ENCODE results near the gene AGFG2.
"Not testable (repeated sequence)": the region's sequence is repeated elsewhere in the genome, so short reads cannot be mapped to it uniquely, and the experiment has no call there.

The AGFG2 gene

GRCh38 chr7:100520138-100520537 lies 18.9 kb upstream of the AGFG2 start:
- no peak for DNase-seq (ENCODE audit: low spot score)

GRCh38 chr7:100521076-100521475 lies 17.9 kb upstream of the AGFG2 start:
- no peak for DNase-seq (ENCODE audit: low spot score)

DNA sequence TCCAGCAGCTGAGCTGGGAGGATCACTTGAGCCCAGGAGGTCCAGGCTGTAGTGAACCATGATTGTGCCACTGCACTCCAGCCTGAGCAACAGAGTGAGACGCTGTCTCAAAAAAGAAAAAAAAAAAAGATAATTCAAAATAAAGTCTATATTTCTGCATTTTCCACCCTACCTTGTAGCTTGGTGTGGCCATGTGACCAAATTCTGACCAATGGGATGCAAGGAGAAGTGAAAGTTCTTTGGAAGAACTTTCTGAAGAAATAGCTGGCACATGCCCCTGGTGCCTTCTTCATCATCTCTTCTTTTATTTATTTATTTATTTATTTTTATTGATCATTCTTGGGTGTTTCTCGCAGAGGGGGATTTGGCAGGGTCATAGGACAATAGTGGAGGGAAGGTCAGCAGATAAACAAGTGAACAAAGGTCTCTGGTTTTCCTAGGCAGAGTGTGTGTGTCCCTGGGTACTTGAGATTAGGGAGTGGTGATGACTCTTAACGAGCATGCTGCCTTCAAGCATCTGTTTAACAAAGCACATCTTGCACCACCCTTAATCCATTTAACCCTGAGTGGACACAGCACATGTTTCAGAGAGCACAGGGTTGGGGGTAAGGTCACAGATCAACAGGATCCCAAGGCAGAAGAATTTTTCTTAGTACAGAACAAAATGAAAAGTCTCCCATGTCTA lies 17.0 kb upstream of the AGFG2 start:
- not testable (repeated sequence) for DNase-seq (ENCODE audit: low spot score)

- not testable (repeated sequence) for DNase-seq (ENCODE audit: low spot score)
These were observed 15.8 kb upstream of the AGFG2 start for GRCh38 chr7:100523192-100523591.

DNA sequence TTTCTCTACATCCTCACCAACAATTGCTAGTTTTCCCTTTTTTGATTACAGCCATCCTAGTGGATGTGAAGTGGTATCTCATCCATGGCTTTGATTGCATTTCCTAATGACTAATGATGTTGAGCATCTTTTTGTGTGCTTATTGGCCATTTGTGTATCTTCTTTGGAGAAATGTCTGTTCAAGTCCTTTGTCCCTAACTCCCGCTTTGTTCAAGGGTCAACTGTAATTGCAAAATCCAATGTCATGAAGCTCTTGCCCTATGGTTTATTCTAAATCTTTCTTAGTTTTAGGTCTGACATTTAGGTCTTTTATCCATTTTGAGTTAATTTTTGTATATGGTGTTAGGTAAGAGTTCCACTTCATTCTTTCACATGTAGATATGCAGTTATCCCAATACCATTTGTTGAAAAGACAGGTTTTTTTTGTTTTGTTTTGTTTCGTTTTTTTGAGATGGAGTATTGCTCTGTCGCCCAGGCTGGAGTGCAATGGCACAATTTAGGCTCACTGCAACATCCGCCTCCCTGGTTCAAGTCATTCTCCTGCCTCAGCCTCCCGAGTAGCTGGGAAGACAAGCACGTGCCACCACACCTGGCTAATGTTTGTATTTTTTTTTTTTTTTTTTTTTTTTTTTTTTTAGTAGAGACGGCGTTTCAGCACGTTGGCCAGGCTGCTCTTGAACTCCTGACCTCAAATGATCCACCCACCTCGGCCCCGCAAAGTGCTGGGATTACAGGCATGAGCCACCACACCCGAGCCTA lies 10.7 kb upstream of the AGFG2 start:
- DNase-seq (ENCODE audit: low spot score), result not testable (repeated sequence)

DNA sequence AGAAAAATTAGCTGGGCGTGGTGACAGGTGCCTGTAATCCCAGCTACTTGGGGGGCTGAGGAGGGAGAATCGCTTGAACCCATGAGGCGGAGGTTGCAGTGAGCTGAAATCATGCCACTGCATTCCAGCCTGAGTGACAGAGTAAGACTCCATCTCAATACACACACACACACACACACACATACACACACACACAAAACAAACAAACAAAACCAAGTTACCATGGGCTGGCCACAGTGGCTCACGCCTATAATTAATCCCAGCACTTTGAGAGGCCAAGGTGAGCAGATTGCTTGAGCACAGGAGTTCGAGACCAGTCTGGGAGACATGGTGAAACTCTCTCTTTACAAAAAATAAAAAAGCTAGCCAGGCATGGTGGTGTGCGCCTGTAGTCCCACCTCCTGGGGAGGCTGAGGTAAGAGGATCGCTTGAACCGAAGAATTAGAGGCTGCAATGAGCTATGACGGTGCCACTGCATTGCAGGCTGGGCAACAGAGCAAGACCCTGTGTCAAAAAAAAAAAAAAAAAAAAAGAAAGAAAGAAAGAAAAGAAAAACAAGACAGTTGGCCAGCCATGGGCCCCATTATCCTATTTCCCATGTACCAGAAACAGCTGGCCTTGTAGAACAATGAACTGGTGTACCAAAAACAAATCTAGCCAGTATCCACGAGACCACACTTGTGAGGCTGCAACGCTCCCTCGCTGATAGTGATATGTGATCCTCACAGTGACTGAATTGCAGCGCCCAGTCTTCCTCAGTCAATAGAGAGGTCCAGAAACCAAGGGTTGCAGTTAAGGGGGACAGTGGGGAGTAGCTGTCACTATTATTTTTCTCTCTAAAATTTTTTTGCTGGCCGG lies 6.6 kb upstream of the AGFG2 start:
- no peak for DNase-seq (ENCODE audit: low spot score)

GRCh38 chr7:100535982-100536381 lies 3.0 kb upstream of the AGFG2 start:
- not testable (repeated sequence) for DNase-seq (ENCODE audit: low spot score)

- not testable (repeated sequence) for DNase-seq (ENCODE audit: low spot score)
These were observed 2.3 kb upstream of the AGFG2 start for GRCh38 chr7:100536695-100537094.

DNA sequence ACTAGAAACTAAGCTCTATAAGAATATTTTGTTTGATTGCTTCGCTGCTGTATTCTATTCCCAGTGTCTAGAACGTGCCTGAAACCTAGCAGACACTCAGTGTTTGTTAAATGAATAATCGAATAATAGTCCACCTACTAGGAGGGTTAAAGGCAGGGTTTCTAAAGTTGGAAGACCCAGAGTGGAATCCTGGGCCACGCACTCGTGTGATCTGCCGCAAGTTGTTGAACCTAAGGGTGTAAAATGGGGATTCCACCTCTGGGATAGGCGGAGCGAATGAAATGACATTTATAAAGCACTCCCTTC lies 702 bp upstream of the AGFG2 start:
- DNase-seq (ENCODE audit: low spot score), result no peak

- no peak for DNase-seq (ENCODE audit: low spot score)
These were observed 518 bp downstream of the AGFG2 start for GRCh38 chr7:100539436-100540006.

GRCh38 chr7:100540073-100540723 lies 1.2 kb downstream of the AGFG2 start:
- no peak for DNase-seq (ENCODE audit: low spot score)

- not testable (repeated sequence) for DNase-seq (ENCODE audit: low spot score)
These were observed 2.3 kb downstream of the AGFG2 start for GRCh38 chr7:100541309-100541708.

DNA sequence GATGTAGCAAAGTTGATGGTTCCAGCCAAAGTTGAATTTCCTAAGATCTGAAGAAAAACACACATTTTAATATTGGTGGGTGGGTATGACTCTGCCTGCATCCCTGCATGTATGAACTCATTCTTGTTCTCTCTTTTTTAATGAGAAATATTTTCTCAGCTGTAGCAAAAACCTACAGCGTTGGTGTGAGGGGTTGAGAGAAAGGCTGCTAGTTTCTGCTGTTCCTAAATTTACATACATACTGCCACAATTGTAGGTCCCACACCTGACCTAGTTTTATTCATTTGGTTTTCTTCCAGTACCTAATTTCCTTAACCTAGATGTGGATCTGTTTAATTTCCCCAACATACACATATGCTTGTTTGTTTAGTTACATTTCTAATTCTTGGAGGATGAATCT lies 4.6 kb downstream of the AGFG2 start:
- peak; percentile 65 for DNase-seq (ENCODE audit: low spot score)

DNA sequence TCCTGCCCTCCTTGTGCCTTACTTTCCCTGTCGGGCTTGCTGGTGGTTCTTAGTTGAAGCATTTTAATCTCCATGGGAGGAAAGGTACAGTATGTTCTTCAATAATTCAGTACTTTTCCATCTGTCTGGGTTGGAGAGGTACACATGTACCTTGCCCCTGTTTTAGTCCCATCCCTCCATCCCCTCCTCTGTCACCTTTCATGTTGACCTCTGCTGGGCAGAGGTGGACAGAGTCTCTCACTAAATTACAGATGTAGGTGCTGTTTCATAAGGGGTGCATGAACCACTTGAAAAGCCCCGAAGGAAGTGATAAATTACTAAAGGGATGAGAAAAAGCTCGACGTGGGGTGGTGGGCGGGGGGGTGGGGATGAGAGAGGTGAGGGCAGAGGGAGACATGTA lies 5.4 kb downstream of the AGFG2 start:
- no peak for DNase-seq (ENCODE audit: low spot score)

GRCh38 chr7:100544967-100545359 lies 6.0 kb downstream of the AGFG2 start:
- peak; percentile 74 for DNase-seq (ENCODE audit: low spot score)

DNA sequence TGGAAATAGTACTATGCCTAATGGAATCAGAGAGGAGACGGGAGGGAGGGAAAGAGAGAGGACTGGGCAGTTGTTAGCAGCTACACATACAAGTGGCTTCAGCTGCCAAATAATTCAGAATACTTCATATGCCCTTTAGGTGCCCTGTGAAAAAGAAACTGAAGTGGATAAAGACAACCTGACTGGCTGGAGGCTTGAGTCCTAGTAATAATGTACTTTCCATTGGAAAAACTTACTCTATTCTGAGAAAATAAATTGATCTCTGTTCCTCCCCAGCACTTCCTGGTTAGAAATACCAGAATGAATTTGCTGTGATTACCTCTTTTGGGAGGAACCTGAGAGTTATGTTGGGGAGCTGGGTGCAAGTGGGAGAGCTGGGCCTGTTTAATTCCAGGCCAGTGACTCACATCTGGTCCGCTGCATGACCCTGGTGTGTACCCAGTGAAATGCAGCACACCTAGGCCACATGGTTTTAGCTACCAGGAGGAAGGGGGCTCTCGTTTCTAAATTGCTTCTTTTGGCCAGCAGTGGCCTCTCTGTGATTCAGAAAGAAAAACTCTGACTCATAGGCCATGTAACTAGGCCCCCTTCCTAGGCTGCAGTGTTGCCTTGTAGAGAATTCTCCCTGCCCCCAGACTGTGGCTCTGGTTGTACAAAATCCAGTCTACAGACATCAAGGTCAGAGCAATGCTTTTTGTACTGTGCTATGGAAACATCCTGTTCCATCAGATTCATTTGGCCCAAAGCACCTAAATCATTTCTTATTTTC lies 6.5 kb downstream of the AGFG2 start:
- DNase-seq (ENCODE audit: low spot score), result peak; percentile 81

GRCh38 chr7:100546129-100546925 lies 7.3 kb downstream of the AGFG2 start:
- DNase-seq (ENCODE audit: low spot score), result no peak

DNA sequence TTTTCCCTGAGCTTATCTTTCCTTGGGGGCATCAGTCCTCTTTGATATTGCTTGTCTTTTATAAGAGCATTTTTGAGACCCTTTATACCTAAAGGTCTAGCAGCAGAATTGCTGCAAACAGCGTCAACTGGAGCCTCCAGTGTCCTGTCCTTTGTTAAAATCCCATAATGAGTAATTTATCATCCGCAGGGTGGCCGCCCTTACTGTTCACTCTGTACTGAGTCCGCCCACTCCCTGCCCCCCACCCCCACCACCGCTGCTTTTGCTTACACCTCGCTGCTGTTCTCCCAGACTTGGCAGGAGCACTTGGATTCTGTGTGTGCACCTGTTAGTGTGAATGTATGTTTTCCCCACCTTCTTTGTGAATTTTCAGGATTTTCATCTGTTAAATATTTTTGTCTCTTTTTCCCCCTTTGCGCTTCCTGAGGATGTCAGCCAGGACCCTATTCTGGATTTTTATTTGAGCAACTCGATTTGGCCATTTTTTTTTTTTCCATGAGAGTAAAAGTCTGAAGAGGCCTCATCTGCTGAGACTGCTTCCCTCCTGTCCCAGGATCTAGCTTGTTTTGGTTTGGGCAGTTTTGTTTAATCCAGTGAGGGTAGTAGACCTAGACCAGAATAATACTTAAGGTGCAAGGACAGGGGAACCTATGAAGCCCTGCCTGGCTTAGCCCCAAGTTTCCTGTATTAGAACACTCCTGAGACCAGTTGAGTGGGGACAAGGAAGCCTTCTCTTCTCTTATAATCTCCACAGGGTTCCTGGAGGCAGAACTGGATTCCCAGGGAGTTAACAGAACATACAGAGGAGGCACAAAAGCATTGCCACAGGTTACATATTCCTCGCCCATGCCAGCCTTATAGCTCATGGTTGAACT lies 8.2 kb downstream of the AGFG2 start:
- no peak for DNase-seq (ENCODE audit: low spot score)

DNA sequence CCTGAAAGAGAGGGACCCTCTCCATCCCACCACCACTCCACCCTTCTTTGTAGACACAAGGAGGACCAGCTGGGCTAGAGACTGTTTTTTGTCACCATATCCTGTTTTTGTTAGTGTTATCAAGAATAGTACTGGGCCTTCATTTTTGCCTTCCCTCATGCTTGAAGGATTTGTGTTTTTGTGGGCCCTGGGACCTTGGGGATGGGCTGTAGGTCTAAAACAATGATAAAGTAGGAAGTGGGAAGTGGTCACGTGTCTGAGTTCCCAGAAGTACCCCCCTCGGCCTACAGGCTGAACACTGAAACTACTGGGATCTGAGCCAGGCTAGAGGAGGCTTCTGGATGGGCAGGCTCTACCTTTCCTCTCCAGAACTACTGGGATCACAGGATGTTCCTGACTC lies 8.9 kb downstream of the AGFG2 start:
- DNase-seq (ENCODE audit: low spot score), result no peak

Measured in cerebellar cortex (tissue), 1 donor.